ENCODE measurements around the gene PRKAA2. TPM values are rescaled to one million over a fixed set of nuclear protein-coding genes. Genes with fewer than 3 reads are reported as not detected.

The PRKAA2 gene
- total and polyA plus RNA-seq, 2 donors (not counting 3 experiments of a cell fraction or from before 2014, with no cell fraction given) = 0.32 to 1.2 TPM

GRCh38 chr1:56755911-56756310 lies 110.8 kb downstream of the PRKAA2 start:
- Histone ChIP-seq H3K79me2 (ENCODE audit: control insufficient read depth, insufficient read depth, low read length) (no peaks in the 10 kb centered on the region), H3K9me3 (replicated peaks; ENCODE audit: control insufficient read depth, insufficient read depth, low read length) (no peaks in the 10 kb centered on the region), H3K4me1 (ENCODE audit: control insufficient read depth, extremely low read depth, insufficient read depth, low read length) (no peaks in the 10 kb centered on the region)

More at GRCh38 chr1:56755911-56756310, 110.8 kb downstream of the PRKAA2 start:
- Histone ChIP-seq H2AFZ (ENCODE audit: low read depth, low read length) (no peak overlapping the region), H4K20me1 (replicated peaks; ENCODE audit: control insufficient read depth, extremely low read depth, insufficient read depth, low read length) (no peaks in the 10 kb centered on the region), H3K27ac (ENCODE audit: insufficient read depth, low read depth, low read length) (no peak overlapping the region), H3K9ac (replicated peaks; ENCODE audit: extremely low read depth, insufficient read depth, low read length) (no peak overlapping the region), H3K36me3 (ENCODE audit: control insufficient read depth in 2 of 2, extremely low read depth in 1 of 2, insufficient read depth in 2 of 2, low read length in 2 of 2) (no peaks in the 10 kb centered on the region), H3K4me3 (replicated peaks in 1 of 3; ENCODE audit: insufficient read depth in 1 of 3, low read depth in 1 of 3, low read length in 3 of 3) (no peak overlapping the region), H3K4me2 (ENCODE audit: insufficient read depth, low read length) (no peak overlapping the region), H3K27me3 (ENCODE audit: control insufficient read depth in 2 of 2, insufficient read depth in 2 of 2, low read length in 2 of 2) (no peaks in the 10 kb centered on the region), H3K9me1 (replicated peaks; ENCODE audit: control insufficient read depth, extremely low read depth, insufficient read depth, low read length) (no peaks in the 10 kb centered on the region)
- CTCF ChIA-PET = interaction anchor here (1.5 kb wide), 1 partner anchor 47 kb away, joined by 4 read pairs; no protein-coding TSS in a partner anchor
- TF ChIP-seq MAX (IDR thresholded peaks at IDR 0.05; ENCODE audit: insufficient read depth, insufficient read length) (no peak), GATA2 (IDR thresholded peaks at IDR 0.05; ENCODE audit: insufficient read depth, insufficient read length, low read depth, low read length) (no peak), CTCF (IDR thresholded peaks at IDR 0.05; ENCODE audit: extremely low read depth in 1 of 2, insufficient read depth in 1 of 2, low read depth in 1 of 2, low read length in 2 of 2) (no peak)
- intact Hi-C loops (cut with micrococcal nuclease) = no loop called here
- dilution Hi-C loops (cut with MboI; ENCODE audit: extremely low pct_ligation_motif_present, low sequenced_read_pairs) = no loop called here
- DNase-seq (ENCODE audit: low read depth, low spot score) (no peak), FAIRE-seq (no peak)
- POLR2A ChIA-PET = no interaction called here
- BruUV-seq (replicated peaks) = no TSS peak
